ENCODE results near the gene SCML1.
"Not testable (repeated sequence)": the region's sequence is repeated elsewhere in the genome, so short reads cannot be mapped to it uniquely, and the experiment has no call there.

The SCML1 gene

DNA sequence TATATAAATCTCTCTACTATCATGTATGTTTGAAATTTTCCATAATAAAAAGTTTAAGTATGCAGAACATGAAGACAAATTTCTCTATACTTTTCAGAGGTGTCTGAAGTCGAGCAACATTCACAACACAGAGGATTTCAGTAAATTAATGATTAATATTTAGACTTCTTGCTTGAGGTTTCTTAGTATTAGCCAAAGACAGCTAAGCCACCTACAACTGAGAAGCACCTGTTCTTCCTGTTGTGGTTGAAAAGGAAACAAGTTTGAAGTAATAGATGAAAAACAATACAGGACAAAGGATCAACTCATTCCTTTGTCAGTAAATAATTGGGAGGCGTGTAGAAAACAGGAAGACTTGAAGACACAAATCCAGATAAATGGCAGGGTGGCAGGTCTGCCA is 21.1 kb downstream of the SCML1 start:
- no peaks in the 10 kb centered on the region for H3K27me3 ChIP-seq (ENCODE audit: control insufficient read depth, insufficient read depth, low read length, poor library complexity, severe bottlenecking)
- WGBS, 2 experiments = 64 to 100% methylated on average over 1 of the region's 2 CpGs
- H3K9me3 ChIP-seq (ENCODE audit: control insufficient read depth, low read length) = no peaks in the 10 kb centered on the region
- H3K4me3 ChIP-seq (ENCODE audit: insufficient read depth, low read depth, low read length) = no peak overlapping the region
- no peaks in the 10 kb centered on the region for H3K4me1 ChIP-seq (ENCODE audit: control insufficient read depth, insufficient read depth, low read length)
- no peaks in the 10 kb centered on the region for H3K36me3 ChIP-seq (ENCODE audit: control insufficient read depth, insufficient read depth, low read length)
- H3K27ac ChIP-seq (ENCODE audit: insufficient read depth, low read depth, low read length, poor library complexity, severe bottlenecking) = no peak overlapping the region

GRCh38 chrX:17759990-17760389 is 22.7 kb downstream of the SCML1 start:
- no peak overlapping the region for H3K4me3 ChIP-seq (ENCODE audit: insufficient read depth, low read depth, low read length)
- WGBS, 2 experiments = 100% methylated on average over 1 of the region's 1 CpG; no CpG with 5 or more reads in 1 of the 2 experiments
- no peaks in the 10 kb centered on the region for H3K4me1 ChIP-seq (ENCODE audit: control insufficient read depth, insufficient read depth, low read length)
- H3K27me3 ChIP-seq (ENCODE audit: control insufficient read depth, insufficient read depth, low read length, poor library complexity, severe bottlenecking) = no peaks in the 10 kb centered on the region
- no peaks in the 10 kb centered on the region for H3K36me3 ChIP-seq (ENCODE audit: control insufficient read depth, insufficient read depth, low read length)
- no peak overlapping the region for H3K27ac ChIP-seq (ENCODE audit: insufficient read depth, low read depth, low read length, poor library complexity, severe bottlenecking)
- no peaks in the 10 kb centered on the region for H3K9me3 ChIP-seq (ENCODE audit: control insufficient read depth, low read length)

DNA sequence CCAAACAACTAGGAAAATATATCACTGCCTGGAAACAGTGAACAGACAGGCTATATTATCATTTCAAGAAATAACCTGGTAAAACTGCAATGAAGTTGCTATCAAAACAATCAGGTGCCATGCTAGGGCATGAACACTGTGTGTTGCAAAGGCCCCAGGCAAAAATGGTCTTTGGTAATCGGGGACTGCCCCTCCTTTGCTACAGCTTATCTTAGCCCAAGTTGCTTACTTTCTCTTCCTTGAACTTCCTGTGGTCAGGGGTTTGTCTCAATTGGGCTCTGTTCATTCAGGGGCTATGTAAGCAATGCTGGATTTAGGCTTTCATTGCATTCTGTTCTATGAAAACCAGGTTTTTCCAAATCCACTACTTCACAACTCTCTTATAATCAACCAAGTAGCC is 30.4 kb downstream of the SCML1 start:
- H3K9me3 ChIP-seq (ENCODE audit: control insufficient read depth, low read length) = no peaks in the 10 kb centered on the region
- H3K27me3 ChIP-seq (ENCODE audit: control insufficient read depth, insufficient read depth, low read length, poor library complexity, severe bottlenecking) = peaks cover 7% of the 10 kb centered on the region

DNA sequence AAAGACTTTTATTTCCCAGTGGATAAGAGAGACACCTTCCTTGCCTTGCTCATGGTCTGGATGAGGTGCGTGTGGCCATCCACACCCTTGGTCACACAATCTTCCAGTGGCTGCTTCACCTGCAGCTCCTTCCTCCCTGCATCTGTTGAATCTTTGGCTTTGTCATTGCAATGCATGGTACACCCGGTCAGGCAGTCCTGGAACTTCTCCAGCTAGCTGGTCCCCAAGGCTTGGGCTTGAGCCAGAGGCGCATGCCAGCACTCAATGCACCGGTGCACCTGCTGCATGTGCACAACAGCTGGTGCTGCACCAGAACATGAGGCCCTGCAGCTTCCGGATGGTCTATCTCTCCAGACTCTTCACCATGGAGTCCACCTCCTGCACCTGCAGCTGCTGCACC is 31.7 kb downstream of the SCML1 start:
- no peak overlapping the region for H3K4me3 ChIP-seq (ENCODE audit: insufficient read depth, low read depth, low read length)
- no peaks in the 10 kb centered on the region for H3K4me1 ChIP-seq (ENCODE audit: control insufficient read depth, insufficient read depth, low read length)
- no peak overlapping the region for H3K27ac ChIP-seq (ENCODE audit: insufficient read depth, low read depth, low read length, poor library complexity, severe bottlenecking)
- 89 to 96% methylated on average over 5 of the region's 5 CpGs for WGBS, 2 experiments
- peaks cover 14% of the 10 kb centered on the region for H3K27me3 ChIP-seq (ENCODE audit: control insufficient read depth, insufficient read depth, low read length, poor library complexity, severe bottlenecking)
- H3K9me3 ChIP-seq (ENCODE audit: control insufficient read depth, low read length) = no peaks in the 10 kb centered on the region
- no peaks in the 10 kb centered on the region for H3K36me3 ChIP-seq (ENCODE audit: control insufficient read depth, insufficient read depth, low read length)

More for the DNA sequence above, 30.4 kb downstream of the SCML1 start:
- H3K36me3 ChIP-seq (ENCODE audit: control insufficient read depth, insufficient read depth, low read length) = no peaks in the 10 kb centered on the region
- no peaks in the 10 kb centered on the region for H3K4me1 ChIP-seq (ENCODE audit: control insufficient read depth, insufficient read depth, low read length)
- no peak overlapping the region for H3K4me3 ChIP-seq (ENCODE audit: insufficient read depth, low read depth, low read length)
- WGBS, 2 experiments = 71 to 78% methylated on average over 1 of the region's 1 CpG
- H3K27ac ChIP-seq (ENCODE audit: insufficient read depth, low read depth, low read length, poor library complexity, severe bottlenecking) = no peak overlapping the region

DNA sequence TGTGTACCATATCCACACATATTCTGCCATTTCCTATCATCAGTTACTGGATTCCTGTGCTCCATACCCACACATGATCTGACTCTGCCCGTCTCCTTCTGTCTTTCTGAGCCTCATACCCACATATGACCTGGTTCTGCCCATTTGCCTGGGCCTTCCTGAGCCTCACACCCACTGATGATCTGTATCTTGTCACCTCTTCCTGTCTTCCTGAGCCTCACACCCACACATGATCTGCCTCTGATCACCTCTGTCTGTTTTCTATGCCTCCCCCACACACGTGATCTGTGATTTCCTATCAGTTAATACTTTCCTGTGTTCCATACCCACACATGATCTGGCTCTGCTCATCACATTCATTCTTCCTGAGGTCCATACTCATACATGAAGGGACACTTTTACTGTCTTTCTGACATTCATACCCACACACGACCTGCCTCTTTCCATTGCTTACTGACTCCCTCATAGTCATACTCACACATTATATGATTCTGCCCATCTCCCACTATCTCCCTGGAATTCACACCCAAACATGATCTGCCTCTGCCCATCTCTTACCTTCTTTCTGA is 32.5 kb downstream of the SCML1 start:
- H3K36me3 ChIP-seq (ENCODE audit: control insufficient read depth, insufficient read depth, low read length) = no peaks in the 10 kb centered on the region
- no peak overlapping the region for H3K4me3 ChIP-seq (ENCODE audit: insufficient read depth, low read depth, low read length)
- no peaks in the 10 kb centered on the region for H3K9me3 ChIP-seq (ENCODE audit: control insufficient read depth, low read length)
- H3K27ac ChIP-seq (ENCODE audit: insufficient read depth, low read depth, low read length, poor library complexity, severe bottlenecking) = no peak overlapping the region
- H3K4me1 ChIP-seq (ENCODE audit: control insufficient read depth, insufficient read depth, low read length) = no peaks in the 10 kb centered on the region
- 76 to 77% methylated on average over 3 of the region's 3 CpGs for WGBS, 2 experiments
- H3K27me3 ChIP-seq (ENCODE audit: control insufficient read depth, insufficient read depth, low read length, poor library complexity, severe bottlenecking) = peaks cover 14% of the 10 kb centered on the region

- Histone ChIP-seq H3K36me3 (ENCODE audit: control insufficient read depth, insufficient read depth, low read length) (no peaks in the 10 kb centered on the region), H3K4me1 (ENCODE audit: control insufficient read depth, insufficient read depth, low read length) (no peaks in the 10 kb centered on the region), H3K27me3 (ENCODE audit: control insufficient read depth, insufficient read depth, low read length, poor library complexity, severe bottlenecking) (peaks cover 14% of the 10 kb centered on the region), H3K9me3 (ENCODE audit: control insufficient read depth, low read length) (no peaks in the 10 kb centered on the region), H3K4me3 (ENCODE audit: insufficient read depth, low read depth, low read length) (no peak overlapping the region), H3K27ac (ENCODE audit: insufficient read depth, low read depth, low read length, poor library complexity, severe bottlenecking) (no peak overlapping the region)
- WGBS, 2 experiments = 84 to 88% methylated on average over 8 of the region's 8 CpGs
Observed at GRCh38 chrX:17773221-17773876, 36.1 kb downstream of the SCML1 start.

DNA sequence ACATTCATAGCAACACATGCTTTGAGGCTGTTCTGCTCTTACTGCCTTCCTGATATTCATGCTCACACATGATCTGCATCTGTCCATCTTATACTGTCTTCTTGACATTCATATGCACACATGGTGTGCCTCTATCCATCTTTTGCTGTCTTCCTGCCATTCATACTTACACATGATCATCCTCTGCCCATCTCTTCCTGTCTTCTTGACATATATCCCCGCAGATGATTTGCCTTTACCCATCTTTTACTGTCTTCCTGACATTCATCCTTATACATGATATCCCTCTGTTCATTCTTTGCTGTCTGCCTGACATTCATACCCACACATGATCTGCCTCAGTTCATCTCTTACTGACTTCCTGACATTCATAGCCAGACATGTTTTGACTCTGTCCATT is 36.8 kb downstream of the SCML1 start:
- 91 to 97% methylated on average over 1 of the region's 1 CpG for WGBS, 2 experiments
- no peaks in the 10 kb centered on the region for H3K4me1 ChIP-seq (ENCODE audit: control insufficient read depth, insufficient read depth, low read length)
- no peaks in the 10 kb centered on the region for H3K36me3 ChIP-seq (ENCODE audit: control insufficient read depth, insufficient read depth, low read length)
- H3K27me3 ChIP-seq (ENCODE audit: control insufficient read depth, insufficient read depth, low read length, poor library complexity, severe bottlenecking) = peaks cover 14% of the 10 kb centered on the region
- no peak overlapping the region for H3K4me3 ChIP-seq (ENCODE audit: insufficient read depth, low read depth, low read length)
- no peaks in the 10 kb centered on the region for H3K9me3 ChIP-seq (ENCODE audit: control insufficient read depth, low read length)
- H3K27ac ChIP-seq (ENCODE audit: insufficient read depth, low read depth, low read length, poor library complexity, severe bottlenecking) = no peak overlapping the region

GRCh38 chrX:17778997-17779396 is 41.7 kb downstream of the SCML1 start:
- no peaks in the 10 kb centered on the region for H3K36me3 ChIP-seq (ENCODE audit: control insufficient read depth, insufficient read depth, low read length)
- H3K4me3 ChIP-seq (ENCODE audit: insufficient read depth, low read depth, low read length) = no peak overlapping the region
- H3K27me3 ChIP-seq (ENCODE audit: control insufficient read depth, insufficient read depth, low read length, poor library complexity, severe bottlenecking) = no peaks in the 10 kb centered on the region
- H3K9me3 ChIP-seq (ENCODE audit: control insufficient read depth, low read length) = no peaks in the 10 kb centered on the region
- H3K4me1 ChIP-seq (ENCODE audit: control insufficient read depth, insufficient read depth, low read length) = no peaks in the 10 kb centered on the region
- no peak overlapping the region for H3K27ac ChIP-seq (ENCODE audit: insufficient read depth, low read depth, low read length, poor library complexity, severe bottlenecking)
- 71 to 75% methylated on average over 2 of the region's 2 CpGs for WGBS, 2 experiments

GRCh38 chrX:17779434-17779833 is 42.1 kb downstream of the SCML1 start:
- H3K4me1 ChIP-seq (ENCODE audit: control insufficient read depth, insufficient read depth, low read length) = no peaks in the 10 kb centered on the region
- no peak overlapping the region for H3K27ac ChIP-seq (ENCODE audit: insufficient read depth, low read depth, low read length, poor library complexity, severe bottlenecking)
- no peaks in the 10 kb centered on the region for H3K36me3 ChIP-seq (ENCODE audit: control insufficient read depth, insufficient read depth, low read length)
- H3K9me3 ChIP-seq (ENCODE audit: control insufficient read depth, low read length) = no peaks in the 10 kb centered on the region
- no peak overlapping the region for H3K4me3 ChIP-seq (ENCODE audit: insufficient read depth, low read depth, low read length)
- no peaks in the 10 kb centered on the region for H3K27me3 ChIP-seq (ENCODE audit: control insufficient read depth, insufficient read depth, low read length, poor library complexity, severe bottlenecking)
- 95 to 97% methylated on average over 4 of the region's 4 CpGs for WGBS, 2 experiments

DNA sequence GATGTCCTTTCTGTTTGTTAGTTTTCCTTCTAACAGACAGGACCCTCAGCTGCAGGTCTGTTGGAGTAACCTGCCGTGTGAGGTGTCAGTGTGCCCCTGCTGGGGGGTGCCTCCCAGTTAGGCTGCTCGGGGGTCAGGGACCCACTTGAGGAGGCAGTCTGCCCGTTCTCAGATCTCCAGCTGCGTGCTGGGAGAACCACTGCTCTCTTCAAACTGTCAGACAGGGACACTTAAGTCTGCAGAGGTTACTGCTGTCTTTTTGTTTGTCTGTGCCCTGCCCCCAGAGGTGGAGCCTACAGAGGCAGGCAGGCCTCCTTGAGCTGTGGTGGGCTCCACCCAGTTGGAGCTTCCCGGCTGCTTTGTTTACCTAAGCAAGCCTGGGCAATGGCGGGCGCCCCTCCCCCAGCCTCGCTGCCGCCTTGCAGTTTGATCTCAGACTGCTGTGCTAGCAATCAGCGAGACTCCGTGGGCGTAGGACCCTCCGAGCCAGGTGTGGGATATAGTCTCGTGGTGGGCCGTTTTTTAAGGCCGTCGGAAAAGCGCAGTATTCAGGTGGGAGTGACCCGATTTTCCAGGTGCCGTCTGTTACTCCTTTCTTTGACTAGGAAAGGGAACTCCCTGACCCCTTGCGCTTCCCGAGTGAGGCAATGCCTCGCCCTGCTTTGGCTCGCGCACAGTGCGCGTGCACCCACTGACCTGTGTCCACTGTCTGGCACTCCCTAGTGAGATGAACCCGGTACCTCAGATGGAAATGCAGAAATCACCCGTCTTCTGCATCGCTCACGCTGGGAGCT is 49.5 kb downstream of the SCML1 start:
- H3K27ac ChIP-seq (ENCODE audit: insufficient read depth, low read depth, low read length, poor library complexity, severe bottlenecking); H3K4me1 ChIP-seq (ENCODE audit: control insufficient read depth, insufficient read depth, low read length); H3K27me3 ChIP-seq (ENCODE audit: control insufficient read depth, insufficient read depth, low read length, poor library complexity, severe bottlenecking); H3K9me3 ChIP-seq (ENCODE audit: control insufficient read depth, low read length); H3K4me3 ChIP-seq (ENCODE audit: insufficient read depth, low read depth, low read length); H3K36me3 ChIP-seq (ENCODE audit: control insufficient read depth, insufficient read depth, low read length): not testable (repeated sequence)
- 54 to 71% methylated on average over 21 to 28 of the region's 31 CpGs for WGBS, 2 experiments

All from ectodermal cell (in vitro differentiated cells).